ENCODE measurements around the gene LRMDA. TPM values are rescaled to one million over a fixed set of nuclear protein-coding genes. Genes with fewer than 3 reads are reported as not detected.
A peak's percentile ranks its signal among the peaks of the same experiment; 100 is the strongest.

LRMDA gene
- total RNA-seq, 1 donor from 2014 or later = 17.1 TPM

DNA sequence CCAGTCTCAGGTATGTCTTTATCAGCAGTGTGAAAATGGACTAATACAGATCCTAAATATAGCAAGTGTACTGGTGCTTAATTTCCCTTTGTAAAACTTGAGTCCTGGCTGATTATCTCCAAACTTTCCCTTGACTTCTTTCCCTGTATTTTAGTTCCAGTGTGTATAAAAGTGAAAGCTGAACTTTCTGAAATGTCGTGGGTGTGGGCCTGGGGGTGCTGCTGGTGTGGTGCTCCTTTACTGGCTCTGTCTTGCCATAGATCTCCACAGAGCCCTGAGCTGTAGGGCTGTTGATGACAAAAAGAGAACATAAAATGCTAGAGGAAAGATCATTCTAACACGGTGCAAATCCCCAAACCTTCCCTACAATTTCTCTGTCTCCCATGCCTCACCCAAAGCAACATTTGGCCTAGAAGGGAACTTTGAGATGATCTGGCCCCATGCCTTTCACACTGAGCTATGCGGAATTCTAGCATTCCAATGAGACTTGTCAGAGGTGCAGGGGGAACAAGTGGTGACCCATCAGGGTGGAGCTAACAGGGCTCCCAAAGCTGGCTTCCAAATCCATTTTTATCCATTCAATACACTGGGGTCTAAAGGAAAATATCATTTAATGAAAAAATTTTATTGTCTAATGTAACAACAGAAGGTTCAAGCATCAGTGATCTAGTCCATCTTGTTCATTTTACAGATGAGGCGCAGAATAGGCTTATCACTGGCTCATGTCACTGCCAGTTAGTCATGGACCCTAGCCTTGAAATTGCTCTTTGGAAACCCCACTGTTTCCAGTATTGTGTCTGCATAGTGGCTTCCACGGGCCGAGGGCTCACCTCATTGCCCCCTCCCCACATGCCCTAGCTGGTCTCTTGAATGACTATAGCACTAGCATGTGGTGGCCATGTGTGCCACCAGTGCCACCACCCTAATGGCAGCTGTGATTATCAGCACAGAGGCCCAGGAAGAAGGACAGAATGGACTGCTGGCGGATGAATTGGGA, 1000.9 kb downstream of the LRMDA start:
- no peak for DNase-seq (ENCODE audit: low spot score)

GRCh38 chr10:76433161-76434005, 1002.0 kb downstream of the LRMDA start:
- DNase-seq (ENCODE audit: low spot score) = no peak

- DNase-seq (ENCODE audit: low spot score) = no peak
Observed at GRCh38 chr10:76435157-76435556, 1003.7 kb downstream of the LRMDA start.

DNA sequence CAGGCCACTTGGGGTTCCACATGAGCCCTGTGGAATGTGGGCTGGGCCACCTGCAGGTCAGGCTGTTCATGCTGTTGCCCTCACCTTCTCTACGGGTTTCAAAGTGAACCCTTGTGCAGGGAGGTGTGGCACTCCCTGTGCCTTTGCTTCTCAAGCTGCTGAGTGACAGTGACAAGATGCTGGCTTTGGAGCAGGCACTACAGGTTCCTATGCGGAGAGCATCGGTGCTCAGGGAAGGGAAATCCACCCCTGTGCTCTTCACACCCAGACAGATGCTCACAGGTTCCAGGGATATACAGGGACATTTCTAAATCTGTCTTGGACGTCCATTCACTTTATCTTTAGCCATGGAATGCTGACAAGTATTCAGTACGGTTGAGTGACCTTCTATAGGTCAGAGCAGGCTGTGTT, 1005.0 kb downstream of the LRMDA start:
- DNase-seq (ENCODE audit: low spot score) = no peak

DNA sequence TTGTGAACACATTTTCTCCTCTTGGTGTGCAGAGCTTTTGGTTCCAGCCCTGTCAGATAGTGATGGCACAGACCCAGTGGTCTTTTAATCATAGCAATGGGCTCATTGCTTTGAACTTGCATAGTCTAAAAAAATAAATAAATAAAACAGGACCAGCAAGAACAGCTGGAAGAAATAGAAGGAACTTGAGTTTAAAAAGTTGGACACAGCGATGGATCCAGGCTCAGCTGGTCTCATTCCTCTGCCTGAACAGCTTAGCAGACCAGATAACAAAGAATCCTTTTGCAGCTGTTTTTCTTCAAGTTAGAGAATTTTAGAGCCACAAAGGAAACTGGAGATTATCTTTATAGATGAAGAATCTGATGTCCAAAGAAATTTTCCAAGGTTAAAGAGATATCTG, 1005.6 kb downstream of the LRMDA start:
- DNase-seq (ENCODE audit: low spot score) = no peak

DNA sequence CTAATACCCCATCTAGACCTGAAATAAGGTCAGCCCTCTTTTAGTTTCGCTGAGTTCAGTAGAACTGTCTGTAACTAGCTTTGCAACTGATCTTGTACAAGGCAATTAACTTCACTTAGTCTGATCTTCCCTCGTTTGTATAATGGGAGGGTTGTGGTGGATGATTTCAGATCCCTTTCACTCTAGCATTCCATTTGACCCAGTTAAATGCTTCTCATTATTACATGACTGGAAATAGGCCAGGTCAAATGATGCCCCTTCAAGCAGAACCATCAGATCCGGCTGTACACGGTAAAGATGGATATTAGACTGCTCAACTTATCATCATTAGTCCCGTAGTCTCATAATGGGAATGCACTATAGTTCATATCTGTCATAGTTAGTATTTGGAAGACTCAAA, 1009.0 kb downstream of the LRMDA start:
- DNase-seq (ENCODE audit: low spot score) = no peak

DNA sequence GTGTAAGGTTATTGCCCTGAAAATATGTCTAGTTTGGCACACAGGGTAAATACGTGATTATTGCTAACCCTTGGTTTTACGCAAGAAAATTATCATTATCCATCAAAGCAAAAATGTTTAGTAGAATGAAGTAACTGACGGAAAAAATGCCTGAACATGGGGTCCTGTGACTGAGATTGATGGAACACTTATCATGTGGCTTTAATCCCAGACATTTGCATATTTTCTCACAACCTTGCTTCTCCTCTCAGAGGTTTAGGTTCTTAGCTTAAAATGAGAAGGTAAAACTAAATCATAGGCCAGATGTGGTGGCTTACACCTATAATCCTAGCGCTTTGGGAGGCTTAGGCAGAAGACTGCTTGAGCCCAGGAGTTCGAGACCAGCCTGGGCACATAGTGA, 1010.7 kb downstream of the LRMDA start:
- no peak for DNase-seq (ENCODE audit: low spot score)

DNA sequence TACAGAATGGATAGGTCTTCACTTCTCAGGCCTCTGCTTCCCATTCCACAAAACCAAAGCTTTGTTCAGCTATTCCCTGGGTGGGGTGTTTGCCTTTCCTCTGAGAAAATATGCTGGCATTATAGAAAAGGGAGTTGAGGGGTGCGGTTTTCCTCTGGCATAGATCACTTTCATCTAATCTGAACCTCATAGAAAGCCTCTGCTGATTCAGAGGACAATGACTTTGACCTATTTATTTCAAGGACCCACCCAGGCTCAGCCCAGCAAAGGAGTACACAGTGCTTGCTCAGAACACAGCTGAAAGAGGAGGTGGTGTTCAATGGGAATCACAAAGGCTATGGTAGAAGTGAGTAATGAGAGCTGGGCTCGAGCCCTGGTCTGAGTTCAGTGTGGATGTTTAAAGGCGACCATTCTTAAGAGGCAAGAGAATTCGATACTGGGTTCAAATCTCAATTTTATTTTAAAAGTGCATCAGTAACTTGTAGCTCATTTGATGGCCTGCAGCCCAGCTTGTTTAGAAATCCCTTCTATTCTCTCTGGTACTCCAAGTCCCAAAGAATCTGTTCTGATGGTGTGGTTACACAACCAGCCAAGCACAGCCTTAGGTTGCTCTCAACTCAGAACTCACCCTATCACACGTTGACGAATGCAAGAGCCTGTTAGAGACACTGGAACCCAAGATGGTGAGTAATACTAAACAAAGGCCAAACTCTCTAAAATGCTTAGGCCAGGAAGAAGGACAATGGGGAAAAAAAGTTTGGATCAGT, 1012.8 kb downstream of the LRMDA start:
- DNase-seq (ENCODE audit: low spot score) = no peak

GRCh38 chr10:76447578-76447977, 1016.2 kb downstream of the LRMDA start:
- DNase-seq (ENCODE audit: low spot score) = no peak

DNA sequence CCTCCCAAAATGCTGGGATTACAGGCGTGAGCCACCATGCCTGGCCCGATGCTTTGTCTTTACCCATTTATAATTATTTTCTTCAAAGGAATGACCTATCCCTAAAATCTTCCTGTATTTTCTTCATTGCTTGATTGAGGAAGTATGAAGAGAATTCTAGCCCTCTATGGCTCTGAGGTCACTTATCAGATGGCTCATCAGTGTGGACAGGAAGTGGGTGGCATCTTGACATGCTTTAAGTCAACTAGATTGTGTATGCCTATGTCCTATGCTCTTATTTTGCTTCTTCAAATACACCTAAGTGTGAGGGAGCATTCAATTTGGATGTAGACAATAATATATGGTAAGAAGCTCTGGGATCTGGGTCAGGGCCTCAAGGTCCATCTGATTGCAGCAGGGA, 1020.5 kb downstream of the LRMDA start:
- no peak for DNase-seq (ENCODE audit: low spot score)

- no peak for DNase-seq (ENCODE audit: low spot score)
Observed at GRCh38 chr10:76453332-76453731, 1021.9 kb downstream of the LRMDA start.

DNA sequence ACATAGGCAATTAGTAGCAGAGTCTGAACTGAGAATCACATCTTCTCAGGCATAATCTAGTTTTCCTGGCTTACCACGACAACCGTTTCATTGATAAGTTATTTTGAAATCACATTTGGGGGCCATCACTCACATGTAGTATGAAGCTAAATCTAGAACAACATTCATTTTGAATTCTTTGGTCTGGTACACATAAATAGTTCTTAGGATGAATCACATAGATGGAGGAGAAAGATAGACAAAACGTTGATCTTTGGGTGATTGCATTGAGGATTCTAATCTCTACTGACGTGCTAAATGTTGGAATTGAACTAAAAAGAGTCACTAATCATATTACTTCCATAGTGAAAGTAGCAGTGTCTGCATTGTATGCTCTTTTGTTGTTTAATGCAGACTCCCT, 1022.6 kb downstream of the LRMDA start:
- no peak for DNase-seq (ENCODE audit: low spot score)

GRCh38 chr10:76454506-76455140, 1023.2 kb downstream of the LRMDA start:
- DNase-seq (ENCODE audit: low spot score) = no peak

- no peak for DNase-seq (ENCODE audit: low spot score)
Observed at GRCh38 chr10:76456197-76456596, 1024.8 kb downstream of the LRMDA start.

GRCh38 chr10:76459016-76459730, 1027.7 kb downstream of the LRMDA start:
- DNase-seq (ENCODE audit: low spot score) = peak; percentile 23

DNA sequence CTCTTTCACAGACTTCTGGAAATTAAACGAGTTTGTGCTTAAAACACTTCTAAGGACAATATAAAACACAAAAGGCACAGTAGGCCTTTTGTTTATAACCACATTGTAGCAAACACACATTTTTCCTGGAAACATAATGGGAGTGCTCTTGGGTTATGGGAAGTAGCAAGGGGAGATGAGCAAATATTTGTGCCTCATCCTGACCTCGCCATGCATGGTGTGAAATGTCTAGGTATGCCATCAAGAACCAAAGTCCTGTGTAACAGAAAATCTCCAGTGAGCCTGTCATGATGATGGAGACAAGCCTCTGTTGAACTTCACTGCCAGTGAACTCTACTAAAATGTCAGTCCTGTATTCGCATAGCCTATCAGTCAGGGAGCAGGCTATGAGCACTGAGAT, 1029.6 kb downstream of the LRMDA start:
- DNase-seq (ENCODE audit: low spot score) = no peak

- DNase-seq (ENCODE audit: low spot score) = no peak
Observed at GRCh38 chr10:76463111-76463510, 1031.7 kb downstream of the LRMDA start.

GRCh38 chr10:76466836-76467503, 1035.5 kb downstream of the LRMDA start:
- DNase-seq (ENCODE audit: low spot score) = no peak

DNA sequence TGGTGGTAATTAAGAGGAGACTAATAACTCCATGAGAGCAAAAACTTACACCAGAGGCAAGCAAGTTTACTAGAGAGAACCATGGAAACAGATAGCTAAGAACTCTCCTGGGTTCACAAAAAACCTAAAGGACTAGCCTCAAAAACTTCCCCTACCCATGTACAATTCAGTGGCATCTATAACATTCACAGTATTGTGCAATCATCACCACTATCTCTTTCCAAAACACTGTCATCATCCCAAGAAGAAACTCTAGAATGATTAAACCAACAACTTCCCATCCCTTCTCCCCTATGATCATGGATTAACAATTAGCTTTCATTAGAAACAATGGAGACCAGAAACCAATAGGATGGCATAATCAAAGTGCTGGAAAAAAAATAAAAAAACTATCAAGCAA, 1038.3 kb downstream of the LRMDA start:
- no peak for DNase-seq (ENCODE audit: low spot score)

All from mucosa of gallbladder (tissue), 1 donor.